DOHH2 (cell line): ENCODE measurements around the gene PRKN.

Experiments used
- H3F3A ChIP-seq: fragments of 200-600 bp; sonication (generic), shearing (Covaris generic); 2 replicates; pipeline ENCODE4 v1.6.0; 2016; ENCODE audit warnings: antibody characterized with exemption, mild to moderate bottlenecking; ENCODE audit not compliant: control insufficient read depth, insufficient read depth
- H3K27ac ChIP-seq: fragments of 200-600 bp; sonication (generic); 2 replicates; pipeline ENCODE4 v1.5.1; 2014; ENCODE audit warnings: low read depth, mild to moderate bottlenecking, low read length, moderate library complexity
- H3K27me3 ChIP-seq: fragments of 200-600 bp; sonication (generic); 2 replicates; pipeline ENCODE4 v1.6.1; 2014; ENCODE audit warnings: mild to moderate bottlenecking, low read length, mixed read lengths; ENCODE audit not compliant: control insufficient read depth
- H3K36me3 ChIP-seq: fragments of 200-600 bp; sonication (generic); 2 replicates; pipeline ENCODE4 v1.6.1; 2014; ENCODE audit warnings: mild to moderate bottlenecking, low read length, moderate library complexity, mixed read lengths; ENCODE audit not compliant: control insufficient read depth
- H3K4me1 ChIP-seq: fragments of 200-600 bp; sonication (generic); 2 replicates; pipeline ENCODE4 v1.6.1; 2014; ENCODE audit warnings: mild to moderate bottlenecking, low read length, mixed read lengths; ENCODE audit not compliant: control insufficient read depth
- H3K4me2 ChIP-seq: fragments of 200-600 bp; sonication (generic); 2 replicates; pipeline ENCODE4 v1.6.0; 2014; ENCODE audit warnings: mild to moderate bottlenecking, low read length, moderate library complexity
- H3K4me3 ChIP-seq: fragments of 200-600 bp; sonication (generic); 2 replicates; pipeline ENCODE4 v1.5.1; 2014; ENCODE audit warnings: mild to moderate bottlenecking, low read length, mixed read lengths
- H3K79me2 ChIP-seq: fragments of 200-600 bp; sonication (generic); 2 replicates; pipeline ENCODE4 v1.6.1; 2014; ENCODE audit warnings: mild to moderate bottlenecking, low read length, mixed read lengths; ENCODE audit not compliant: control insufficient read depth
- H3K9me2 ChIP-seq: fragments of 200-600 bp; sonication (generic); replicated peaks from 2 replicates; pipeline ENCODE4 v1.6.1; 2014; ENCODE audit warnings: mild to moderate bottlenecking, low read length, mixed read lengths; ENCODE audit not compliant: control insufficient read depth
- H3K9me3 ChIP-seq: fragments of 200-600 bp; sonication (generic); 2 replicates; pipeline ENCODE4 v1.6.1; 2014; ENCODE audit warnings: antibody characterized with exemption, low read length, mixed read lengths; ENCODE audit not compliant: control insufficient read depth, insufficient read depth
- H4K20me1 ChIP-seq: fragments of 200-600 bp; sonication (generic); 2 replicates; pipeline ENCODE4 v1.6.0; 2014; ENCODE audit warnings: low read depth, mild to moderate bottlenecking, antibody characterized with exemption, low read length, moderate library complexity; ENCODE audit not compliant: control insufficient read depth, insufficient read depth
- EZH2phosphoT487 ChIP-seq: fragments of 200-600 bp; sonication (generic); IDR thresholded peaks from 2 replicates; pipeline ENCODE4 v1.6.1; 2017; ENCODE audit warnings: borderline replicate concordance, mild to moderate bottlenecking, antibody characterized with exemption, low read length, moderate library complexity, mixed read lengths
- TF ChIP-seq, protein P1 (sequence below): fragments of 200-600 bp; sonication (generic); IDR thresholded peaks from one replicate; pipeline ENCODE4 v1.5.1; 2014; ENCODE audit warnings: antibody characterized with exemption, mild to moderate bottlenecking, low read depth, low read length; ENCODE audit not compliant: poor library complexity, severe bottlenecking

The PRKN gene

DNA sequence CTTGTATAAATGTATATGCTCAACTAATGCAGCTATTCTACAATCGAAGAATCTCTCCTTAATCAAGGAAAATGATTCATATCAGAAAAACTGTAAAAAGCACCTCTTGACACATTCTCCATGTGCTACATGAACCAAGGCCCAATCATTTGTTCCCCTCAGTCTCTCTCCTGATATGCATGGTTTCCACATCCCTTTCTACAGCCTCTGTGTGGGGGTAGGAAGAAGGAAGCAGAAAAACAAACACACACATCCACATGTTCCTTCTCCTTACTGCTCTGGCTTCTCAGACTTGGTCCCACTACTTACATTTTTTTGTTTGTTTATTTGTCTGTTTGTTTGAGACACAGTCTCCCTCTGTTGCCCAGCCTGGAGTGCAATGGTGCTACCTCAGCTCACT lies 510.5 kb downstream of the PRKN start:
- Histone ChIP-seq H3K27ac (no peak overlapping the region), H3K79me2 (no peaks in the 10 kb centered on the region), H3K4me2 (no peak overlapping the region), H3K4me3 (no peak overlapping the region), H3K27me3 (no peaks in the 10 kb centered on the region), H3K4me1 (no peaks in the 10 kb centered on the region), H3K9me3 (no peaks in the 10 kb centered on the region), H3K36me3 (no peaks in the 10 kb centered on the region), H4K20me1 (no peaks in the 10 kb centered on the region), H3K9me2 (no peaks in the 10 kb centered on the region), H3F3A (no peaks in the 10 kb centered on the region)
- TF ChIP-seq, protein P1, sequence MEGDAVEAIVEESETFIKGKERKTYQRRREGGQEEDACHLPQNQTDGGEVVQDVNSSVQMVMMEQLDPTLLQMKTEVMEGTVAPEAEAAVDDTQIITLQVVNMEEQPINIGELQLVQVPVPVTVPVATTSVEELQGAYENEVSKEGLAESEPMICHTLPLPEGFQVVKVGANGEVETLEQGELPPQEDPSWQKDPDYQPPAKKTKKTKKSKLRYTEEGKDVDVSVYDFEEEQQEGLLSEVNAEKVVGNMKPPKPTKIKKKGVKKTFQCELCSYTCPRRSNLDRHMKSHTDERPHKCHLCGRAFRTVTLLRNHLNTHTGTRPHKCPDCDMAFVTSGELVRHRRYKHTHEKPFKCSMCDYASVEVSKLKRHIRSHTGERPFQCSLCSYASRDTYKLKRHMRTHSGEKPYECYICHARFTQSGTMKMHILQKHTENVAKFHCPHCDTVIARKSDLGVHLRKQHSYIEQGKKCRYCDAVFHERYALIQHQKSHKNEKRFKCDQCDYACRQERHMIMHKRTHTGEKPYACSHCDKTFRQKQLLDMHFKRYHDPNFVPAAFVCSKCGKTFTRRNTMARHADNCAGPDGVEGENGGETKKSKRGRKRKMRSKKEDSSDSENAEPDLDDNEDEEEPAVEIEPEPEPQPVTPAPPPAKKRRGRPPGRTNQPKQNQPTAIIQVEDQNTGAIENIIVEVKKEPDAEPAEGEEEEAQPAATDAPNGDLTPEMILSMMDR, result no peak
- TF ChIP-seq EZH2phosphoT487, result no peak

DNA sequence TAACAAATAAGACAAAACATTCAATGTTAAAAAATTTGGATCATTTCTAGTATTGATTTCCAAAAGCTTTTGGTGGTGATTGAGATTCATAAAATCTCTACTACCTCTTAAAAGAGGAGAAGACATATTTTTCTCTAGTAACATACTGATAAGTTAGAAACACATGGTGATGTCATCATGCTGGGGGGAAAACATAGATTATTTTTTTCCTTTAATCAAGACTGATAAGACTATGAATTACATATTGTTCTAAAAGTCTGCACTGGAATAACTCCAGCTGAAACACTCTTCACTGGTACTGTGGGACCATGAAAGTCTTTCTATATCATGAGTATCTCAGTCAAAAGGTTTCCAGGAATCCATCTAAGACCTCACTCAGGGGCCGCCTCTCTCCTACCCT lies 515.8 kb downstream of the PRKN start:
- H3K4me3 ChIP-seq, result no peak overlapping the region
- H3K79me2 ChIP-seq, result no peaks in the 10 kb centered on the region
- H3K36me3 ChIP-seq, result no peaks in the 10 kb centered on the region
- H4K20me1 ChIP-seq, result no peaks in the 10 kb centered on the region
- no peaks in the 10 kb centered on the region for H3K4me1 ChIP-seq
- no peaks in the 10 kb centered on the region for H3F3A ChIP-seq
- no peak overlapping the region for H3K27ac ChIP-seq
- no peaks in the 10 kb centered on the region for H3K9me2 ChIP-seq
- no peaks in the 10 kb centered on the region for H3K27me3 ChIP-seq
- TF ChIP-seq, protein P1, result no peak
- no peak for TF ChIP-seq EZH2phosphoT487
- H3K4me2 ChIP-seq, result no peak overlapping the region
- no peaks in the 10 kb centered on the region for H3K9me3 ChIP-seq

DNA sequence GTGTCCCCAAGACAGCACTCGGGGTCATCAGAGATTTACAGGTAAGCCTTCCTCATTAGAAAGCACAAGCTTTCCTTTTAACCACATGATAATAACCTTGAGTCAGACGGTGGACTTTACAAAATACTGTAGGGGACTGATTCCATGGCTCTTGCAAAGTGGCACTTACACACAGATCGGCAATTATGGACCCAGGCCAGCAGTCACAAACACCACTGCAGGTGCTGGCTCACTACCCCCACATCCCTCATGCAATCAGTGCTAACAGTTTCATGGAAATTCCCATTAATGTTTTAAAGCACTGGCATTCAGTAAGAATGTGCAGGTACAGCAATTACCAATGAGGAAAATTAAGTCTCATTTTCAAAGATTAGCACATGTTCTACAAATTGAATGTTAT lies 516.5 kb downstream of the PRKN start:
- H3F3A ChIP-seq, result no peaks in the 10 kb centered on the region
- H3K4me1 ChIP-seq, result no peaks in the 10 kb centered on the region
- no peak overlapping the region for H3K4me2 ChIP-seq
- no peak overlapping the region for H3K27ac ChIP-seq
- H3K4me3 ChIP-seq, result no peak overlapping the region
- no peaks in the 10 kb centered on the region for H3K9me3 ChIP-seq
- no peaks in the 10 kb centered on the region for H3K79me2 ChIP-seq
- no peaks in the 10 kb centered on the region for H3K27me3 ChIP-seq
- H4K20me1 ChIP-seq, result no peaks in the 10 kb centered on the region
- H3K36me3 ChIP-seq, result no peaks in the 10 kb centered on the region
- no peaks in the 10 kb centered on the region for H3K9me2 ChIP-seq
- TF ChIP-seq, protein P1, result no peak
- TF ChIP-seq EZH2phosphoT487, result no peak

DNA sequence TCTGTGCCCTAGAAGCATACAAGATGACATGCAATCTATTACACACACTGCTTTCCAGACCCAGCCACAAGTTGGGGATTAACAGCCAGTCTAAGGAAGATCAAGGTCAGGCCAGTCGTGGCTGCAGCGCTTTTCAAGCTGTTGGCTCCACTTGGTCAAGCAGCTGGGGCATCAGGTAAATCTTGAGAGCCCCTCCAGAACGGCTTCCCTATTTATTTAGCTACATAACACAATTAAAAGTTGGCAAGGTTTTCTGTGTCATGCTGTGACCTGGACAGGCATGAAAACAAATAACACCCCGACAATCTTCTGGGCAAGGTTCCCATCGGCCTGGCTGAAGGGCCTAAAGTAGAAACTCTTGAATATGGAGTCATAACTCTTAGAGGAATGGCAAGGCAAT lies 524.3 kb downstream of the PRKN start:
- H3K27ac ChIP-seq, result no peak overlapping the region
- H3K79me2 ChIP-seq, result no peaks in the 10 kb centered on the region
- TF ChIP-seq, protein P1, result no peak
- no peak for TF ChIP-seq EZH2phosphoT487
- H4K20me1 ChIP-seq, result no peaks in the 10 kb centered on the region
- no peak overlapping the region for H3K4me2 ChIP-seq
- no peaks in the 10 kb centered on the region for H3K9me2 ChIP-seq
- no peak overlapping the region for H3K4me3 ChIP-seq
- no peaks in the 10 kb centered on the region for H3K9me3 ChIP-seq
- H3K36me3 ChIP-seq, result no peaks in the 10 kb centered on the region
- H3K4me1 ChIP-seq, result no peaks in the 10 kb centered on the region
- H3K27me3 ChIP-seq, result no peaks in the 10 kb centered on the region
- H3F3A ChIP-seq, result no peaks in the 10 kb centered on the region
